Loucy (cell line): ENCODE measurements around the gene DAB2.

Source experiments
- CTCF ChIP-seq: fragments of 200-600 bp; sonication (generic); conservative IDR thresholded peaks from 2 replicates; pipeline ENCODE4 v1.5.1; 2014; ENCODE audit warnings: mild to moderate bottlenecking, antibody characterized with exemption, low read length
- EZH2phosphoT487 ChIP-seq: fragments of 200-600 bp; IDR thresholded peaks from 2 replicates; pipeline ENCODE4 v1.6.1; 2018; ENCODE audit warnings: antibody characterized with exemption, mild to moderate bottlenecking, moderate library complexity, borderline replicate concordance

- TF ChIP-seq CTCF (no peak), EZH2phosphoT487 (no peak)
These were observed 55.5 kb downstream of the DAB2 start for GRCh38 chr5:39369123-39369815.
